ENCODE data around the gene VDR. TPM values are rescaled to one million over a fixed set of nuclear protein-coding genes. Genes with fewer than 3 reads are reported as not detected.

Gene VDR
- total RNA-seq, 3 donors from 2014 or later (not counting 1 experiment from before 2014, with no cell fraction given) = 1.1 to 2.5 (median 1.6) TPM

- Mint-ChIP-seq H3K9me3 (no peaks in the 10 kb centered on the region), H3K4me3 (no peak overlapping the region), H3K4me1 (peaks cover 0 to under 1% of the 10 kb centered on the region in 2 donors), H3K27me3 (ENCODE audit: low read depth in 2 of 2) (peaks cover 3 to 24% of the 10 kb centered on the region in 2 donors), H3K27ac (no peak overlapping the region), H3K36me3 (no peaks in the 10 kb centered on the region)
- Histone ChIP-seq H3K36me3 (ENCODE audit: control insufficient read depth, insufficient read depth, low read length) (no peaks in the 10 kb centered on the region), H3K9me3 (ENCODE audit: control insufficient read depth, insufficient read depth, low read length) (no peaks in the 10 kb centered on the region), H3K4me1 (ENCODE audit: control insufficient read depth, insufficient read depth, low read length) (no peaks in the 10 kb centered on the region), H3K4me3 (ENCODE audit: low read length) (no peak overlapping the region), H3K27me3 (ENCODE audit: control insufficient read depth, insufficient read depth, low read length) (no peaks in the 10 kb centered on the region), H3K27ac (ENCODE audit: low read length) (no peak overlapping the region)
- no peak for DNase-seq
- TF ChIP-seq, protein P1, sequence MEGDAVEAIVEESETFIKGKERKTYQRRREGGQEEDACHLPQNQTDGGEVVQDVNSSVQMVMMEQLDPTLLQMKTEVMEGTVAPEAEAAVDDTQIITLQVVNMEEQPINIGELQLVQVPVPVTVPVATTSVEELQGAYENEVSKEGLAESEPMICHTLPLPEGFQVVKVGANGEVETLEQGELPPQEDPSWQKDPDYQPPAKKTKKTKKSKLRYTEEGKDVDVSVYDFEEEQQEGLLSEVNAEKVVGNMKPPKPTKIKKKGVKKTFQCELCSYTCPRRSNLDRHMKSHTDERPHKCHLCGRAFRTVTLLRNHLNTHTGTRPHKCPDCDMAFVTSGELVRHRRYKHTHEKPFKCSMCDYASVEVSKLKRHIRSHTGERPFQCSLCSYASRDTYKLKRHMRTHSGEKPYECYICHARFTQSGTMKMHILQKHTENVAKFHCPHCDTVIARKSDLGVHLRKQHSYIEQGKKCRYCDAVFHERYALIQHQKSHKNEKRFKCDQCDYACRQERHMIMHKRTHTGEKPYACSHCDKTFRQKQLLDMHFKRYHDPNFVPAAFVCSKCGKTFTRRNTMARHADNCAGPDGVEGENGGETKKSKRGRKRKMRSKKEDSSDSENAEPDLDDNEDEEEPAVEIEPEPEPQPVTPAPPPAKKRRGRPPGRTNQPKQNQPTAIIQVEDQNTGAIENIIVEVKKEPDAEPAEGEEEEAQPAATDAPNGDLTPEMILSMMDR (IDR thresholded peaks at IDR 0.05) = no peak
- intact Hi-C loops (cut with micrococcal nuclease) = no loop called here
- no peak for ATAC-seq
These were observed 28.3 kb downstream of the VDR start for GRCh38 chr12:47876440-47876960.

- no peaks in the 10 kb centered on the region for H3K4me1 Mint-ChIP-seq
- no peaks in the 10 kb centered on the region for H3K9me3 Mint-ChIP-seq
- no peaks in the 10 kb centered on the region for H3K36me3 Mint-ChIP-seq
- H3K4me3 Mint-ChIP-seq = no peak overlapping the region
- intact Hi-C loops (cut with micrococcal nuclease) = no loop called here
- Histone ChIP-seq H3K9me3 (ENCODE audit: control insufficient read depth, insufficient read depth, low read length) (no peaks in the 10 kb centered on the region), H3K4me3 (ENCODE audit: low read length) (no peak overlapping the region), H3K27ac (ENCODE audit: low read length) (no peak overlapping the region), H3K36me3 (ENCODE audit: control insufficient read depth, insufficient read depth, low read length) (no peaks in the 10 kb centered on the region), H3K4me1 (ENCODE audit: control insufficient read depth, insufficient read depth, low read length) (no peaks in the 10 kb centered on the region), H3K27me3 (ENCODE audit: control insufficient read depth, insufficient read depth, low read length) (no peaks in the 10 kb centered on the region)
- TF ChIP-seq, protein P1 (IDR thresholded peaks at IDR 0.05) = no peak
- H3K27me3 Mint-ChIP-seq (ENCODE audit: low read depth in 2 of 2) = peaks cover 0 to 18% of the 10 kb centered on the region in 2 donors
- ATAC-seq = no peak
- no peak for DNase-seq
- WGBS (ENCODE audit: insufficient coverage) = 93% methylated on average over 2 of the region's 2 CpGs
- H3K27ac Mint-ChIP-seq = no peak overlapping the region
These were observed 28.9 kb downstream of the VDR start for GRCh38 chr12:47875746-47876439.

- Histone ChIP-seq H3K4me3 (ENCODE audit: low read length) (no peak overlapping the region), H3K27ac (ENCODE audit: low read length) (no peak overlapping the region), H3K36me3 (ENCODE audit: control insufficient read depth, insufficient read depth, low read length) (no peaks in the 10 kb centered on the region), H3K9me3 (ENCODE audit: control insufficient read depth, insufficient read depth, low read length) (no peaks in the 10 kb centered on the region), H3K4me1 (ENCODE audit: control insufficient read depth, insufficient read depth, low read length) (peaks cover 6% of the 10 kb centered on the region), H3K27me3 (ENCODE audit: control insufficient read depth, insufficient read depth, low read length) (no peaks in the 10 kb centered on the region)
- WGBS (ENCODE audit: insufficient coverage) = 94% methylated on average over 5 of the region's 5 CpGs
- no peaks in the 10 kb centered on the region for H3K9me3 Mint-ChIP-seq
- H3K4me1 Mint-ChIP-seq = peaks cover 0 to 8% of the 10 kb centered on the region in 2 donors
- TF ChIP-seq, protein P1 (IDR thresholded peaks at IDR 0.05) = no peak
- DNase-seq = no peak
- no peaks in the 10 kb centered on the region for H3K36me3 Mint-ChIP-seq
- peaks cover 0 to 18% of the 10 kb centered on the region in 2 donors for H3K27me3 Mint-ChIP-seq (ENCODE audit: low read depth in 2 of 2)
- ATAC-seq = no peak
- H3K4me3 Mint-ChIP-seq = no peak overlapping the region
- no peak overlapping the region for H3K27ac Mint-ChIP-seq
- intact Hi-C loops (cut with micrococcal nuclease) = no loop called here
These were observed 30.5 kb downstream of the VDR start for GRCh38 chr12:47874316-47874715.

Measured in natural killer cell (primary cell).